ENCODE measurements around the gene SUCLG2.
"Not testable (repeated sequence)": the region's sequence is repeated elsewhere in the genome, so short reads cannot be mapped to it uniquely, and the experiment has no call there.

Gene SUCLG2

DNA sequence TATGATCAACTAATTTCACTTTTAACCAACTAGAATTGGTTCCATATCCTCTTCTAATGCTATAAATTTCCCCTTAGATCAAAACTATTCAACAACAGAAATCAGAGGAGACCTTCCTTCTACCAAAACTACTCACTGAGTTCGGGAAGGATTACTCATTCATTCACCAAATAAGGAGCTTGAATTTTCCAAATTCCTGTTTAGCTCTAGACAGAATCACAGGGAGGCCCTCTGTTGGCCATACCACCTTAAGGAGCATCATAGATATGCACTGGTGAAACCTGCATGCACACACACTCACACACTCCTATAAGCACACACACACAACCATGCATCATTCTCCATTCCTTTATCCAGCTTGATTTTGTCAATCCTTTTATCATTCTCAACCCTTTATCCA is 49.0 kb downstream of the SUCLG2 start:
- DNase-seq, result no peak

GRCh38 chr3:67602816-67603215 is 51.6 kb downstream of the SUCLG2 start:
- DNase-seq, result no peak

DNA sequence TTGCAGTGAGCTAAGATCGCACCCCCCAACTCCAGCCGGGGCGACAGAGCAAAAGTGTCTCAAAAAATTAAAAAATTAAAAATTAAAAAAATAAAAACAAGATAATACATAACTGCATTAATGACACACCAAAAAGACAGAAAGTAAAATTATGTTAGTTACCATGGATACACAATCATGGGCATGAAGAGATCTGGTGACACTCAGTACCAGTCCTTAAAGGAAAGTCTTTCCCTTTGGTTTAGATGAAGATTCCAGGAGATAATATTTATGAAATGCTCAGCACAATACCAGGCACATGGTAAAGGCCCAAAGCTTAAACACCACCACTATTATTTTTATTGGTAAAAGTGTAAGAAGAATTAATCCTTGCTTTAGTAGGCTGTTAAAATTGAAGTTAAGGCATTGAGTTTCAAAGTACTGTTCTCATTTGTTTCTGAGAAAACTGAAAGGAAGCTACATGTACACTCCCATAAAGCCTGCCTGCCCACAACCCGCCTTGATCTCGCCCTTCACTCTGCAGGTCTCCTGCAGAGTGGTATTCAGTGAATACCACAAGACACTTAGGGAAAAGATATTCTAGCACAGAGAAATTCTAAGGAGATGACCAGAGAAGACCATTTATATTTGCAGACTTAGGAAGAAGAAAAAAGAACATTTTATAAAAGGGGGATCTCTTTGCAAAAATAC is 52.3 kb downstream of the SUCLG2 start:
- DNase-seq, result no peak

DNA sequence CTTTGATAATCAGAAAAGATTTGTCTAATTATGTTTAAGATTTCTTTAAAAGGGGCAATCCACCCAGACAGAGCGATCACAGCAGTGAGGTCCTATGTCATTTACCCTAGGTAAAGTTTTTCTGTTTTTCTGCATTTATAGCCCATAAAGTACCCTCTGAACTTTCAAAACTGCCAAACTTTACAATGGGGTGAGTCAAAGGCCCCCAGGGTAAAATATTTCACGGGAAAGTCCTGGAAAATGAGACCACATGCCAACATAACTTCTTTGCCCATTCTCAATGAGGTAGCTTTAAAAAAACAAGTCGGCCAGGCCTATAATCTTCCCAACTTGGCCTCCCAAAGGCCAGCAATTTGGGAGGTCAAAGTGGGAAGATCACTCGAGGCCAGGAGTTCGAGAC is 53.0 kb downstream of the SUCLG2 start:
- no peak for DNase-seq

GRCh38 chr3:67599821-67600220 is 54.6 kb downstream of the SUCLG2 start:
- no peak for DNase-seq

GRCh38 chr3:67598814-67599556 is 55.4 kb downstream of the SUCLG2 start:
- DNase-seq, result no peak

DNA sequence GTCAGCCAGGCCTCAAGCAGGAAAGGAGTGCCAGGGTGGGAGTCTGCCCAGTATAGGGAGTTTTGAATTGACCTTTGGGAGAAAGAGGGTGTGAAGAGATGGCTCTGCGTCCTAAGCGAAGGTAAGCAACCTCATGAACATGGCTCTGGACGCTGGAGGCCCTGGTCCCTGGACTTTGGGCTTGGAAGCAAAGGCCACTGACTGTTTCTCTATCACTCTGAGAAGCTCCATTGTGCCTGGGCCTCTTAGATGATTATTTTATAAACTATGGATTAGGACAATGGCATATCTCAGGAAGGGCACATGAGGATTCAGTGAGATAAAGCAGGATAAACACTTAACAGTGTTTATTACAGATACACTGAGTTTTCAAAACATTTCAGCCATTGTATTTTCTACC is 59.0 kb downstream of the SUCLG2 start:
- no peak for DNase-seq

DNA sequence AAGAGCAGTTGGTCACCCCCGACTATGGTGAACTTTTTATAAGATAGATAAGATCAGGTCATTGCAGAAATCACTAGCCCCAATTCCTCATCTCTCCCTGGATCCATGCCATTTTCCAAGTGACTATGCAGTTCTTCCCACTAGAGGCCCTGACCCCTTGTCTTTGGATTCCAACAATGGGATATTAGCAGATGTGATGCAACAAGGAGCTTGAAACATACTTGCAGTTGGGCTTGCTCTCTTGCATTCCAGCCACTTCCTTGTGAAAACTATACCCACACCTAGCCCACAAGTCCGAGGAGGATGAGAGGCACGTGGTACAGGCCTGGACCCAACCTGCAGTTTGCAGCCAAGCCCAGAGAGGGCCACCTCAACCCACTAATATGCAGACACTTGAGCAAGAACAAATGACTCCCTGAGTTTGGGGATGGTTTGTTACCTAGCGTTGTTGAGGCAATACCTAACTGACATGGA is 60.6 kb downstream of the SUCLG2 start:
- no peak for DNase-seq

DNA sequence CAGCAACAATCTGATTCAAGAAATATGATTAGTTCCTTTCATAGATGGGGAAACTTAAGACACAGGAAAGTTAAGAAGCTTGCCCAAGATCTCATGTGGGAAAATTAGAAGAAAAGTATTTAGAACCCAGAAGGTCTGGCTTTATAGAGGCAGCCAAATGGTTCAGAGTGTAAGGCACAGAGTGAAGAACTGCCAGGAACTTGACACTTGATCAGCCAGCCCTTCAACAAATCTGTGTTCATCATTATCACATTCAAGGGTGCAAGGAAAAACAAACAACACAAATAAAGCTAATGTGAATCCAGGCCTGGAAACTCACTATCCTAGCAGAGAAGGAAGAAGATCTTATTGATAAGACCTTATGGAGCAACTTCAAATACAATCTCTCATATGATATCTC is 62.4 kb downstream of the SUCLG2 start:
- DNase-seq, result no peak

GRCh38 chr3:67587811-67588210 is 66.6 kb downstream of the SUCLG2 start:
- no peak for DNase-seq

DNA sequence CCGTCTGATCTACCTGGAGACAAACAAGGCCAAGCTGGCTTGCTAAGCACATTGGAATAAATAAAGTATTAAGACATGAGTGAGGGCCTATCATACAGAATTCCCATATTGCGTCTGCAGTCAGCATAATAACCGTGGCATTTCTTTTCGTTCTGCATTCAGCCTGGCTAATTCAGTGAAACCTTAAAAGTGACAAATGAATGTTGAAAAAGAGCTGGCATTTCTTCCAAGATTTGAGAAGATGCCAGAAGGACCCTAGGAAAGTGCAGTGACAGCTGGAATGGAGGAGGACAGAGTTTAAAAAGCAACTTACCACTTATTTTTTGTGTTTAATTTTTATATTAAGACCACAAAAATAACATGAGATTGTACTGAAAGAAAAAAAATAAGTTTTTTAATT is 67.1 kb downstream of the SUCLG2 start:
- no peak for DNase-seq

GRCh38 chr3:67584608-67585007 is 69.8 kb downstream of the SUCLG2 start:
- not testable (repeated sequence) for DNase-seq

DNA sequence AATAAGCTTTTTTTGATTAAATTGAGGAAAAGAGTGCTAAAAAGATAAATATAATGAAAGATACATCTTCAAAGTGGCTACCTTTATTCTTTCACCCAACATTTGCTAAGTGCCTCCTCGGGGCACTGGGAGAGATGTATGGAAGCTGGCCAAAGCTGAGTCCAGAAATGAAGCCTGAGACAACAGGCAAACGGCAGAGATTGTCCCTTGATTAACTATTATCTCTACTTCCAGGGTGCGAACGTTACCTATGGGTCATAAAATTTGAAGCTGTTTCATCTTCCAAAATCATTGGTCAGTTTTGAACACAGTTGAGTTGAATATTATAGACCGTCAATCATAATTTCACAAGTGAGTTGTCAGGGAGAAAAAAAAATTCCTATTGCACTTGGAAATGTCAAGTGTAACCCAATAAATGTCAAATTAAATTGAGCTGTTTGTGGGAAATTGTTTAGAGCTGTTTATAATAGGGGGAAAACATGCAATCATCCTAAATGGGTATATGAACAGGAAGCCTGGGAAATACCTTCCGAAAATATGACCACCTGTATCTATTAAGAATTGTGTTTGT is 73.9 kb downstream of the SUCLG2 start:
- DNase-seq, result no peak

DNA sequence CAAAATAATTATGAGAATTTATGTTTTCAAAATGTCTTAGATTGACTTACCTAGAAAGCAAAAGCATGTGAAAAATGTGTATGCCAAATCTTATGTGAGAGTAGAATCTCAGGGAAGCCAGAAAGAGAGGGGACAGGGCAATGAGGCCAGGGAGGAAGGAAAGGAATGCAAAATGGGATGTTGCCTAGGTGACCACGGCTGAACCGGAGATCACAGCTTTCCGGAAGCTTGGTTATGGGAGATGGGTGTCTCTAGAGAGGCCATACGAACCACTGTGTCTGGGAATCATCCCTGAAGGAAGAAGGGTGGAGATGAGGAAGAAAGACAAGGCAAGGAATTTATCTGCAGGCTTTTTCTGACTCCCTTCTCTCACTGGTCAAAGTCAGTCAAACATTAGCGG is 76.0 kb downstream of the SUCLG2 start:
- no peak for DNase-seq

GRCh38 chr3:67576441-67576840 is 78.0 kb downstream of the SUCLG2 start:
- DNase-seq, result no peak

GRCh38 chr3:67569324-67569723 is 85.1 kb downstream of the SUCLG2 start:
- no peak for DNase-seq

DNA sequence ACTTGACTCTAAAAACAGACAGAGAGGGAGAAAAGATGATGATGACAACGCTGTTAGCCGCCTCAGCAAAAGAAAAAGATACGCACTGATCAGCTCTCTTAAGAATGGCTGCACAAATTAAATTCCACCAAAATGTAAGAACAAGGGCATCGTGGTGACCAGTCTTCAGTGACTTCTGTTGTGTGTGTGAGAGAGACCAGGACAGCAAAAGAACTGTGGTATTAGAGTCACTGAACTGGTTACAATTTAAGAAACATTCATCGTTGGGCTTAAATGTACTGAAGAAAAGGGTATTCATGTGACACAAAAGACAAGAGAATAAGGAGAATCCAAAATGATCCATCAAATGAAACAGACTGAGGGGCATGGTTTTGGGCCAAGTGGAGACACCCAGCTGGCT is 86.5 kb downstream of the SUCLG2 start:
- DNase-seq, result no peak

DNA sequence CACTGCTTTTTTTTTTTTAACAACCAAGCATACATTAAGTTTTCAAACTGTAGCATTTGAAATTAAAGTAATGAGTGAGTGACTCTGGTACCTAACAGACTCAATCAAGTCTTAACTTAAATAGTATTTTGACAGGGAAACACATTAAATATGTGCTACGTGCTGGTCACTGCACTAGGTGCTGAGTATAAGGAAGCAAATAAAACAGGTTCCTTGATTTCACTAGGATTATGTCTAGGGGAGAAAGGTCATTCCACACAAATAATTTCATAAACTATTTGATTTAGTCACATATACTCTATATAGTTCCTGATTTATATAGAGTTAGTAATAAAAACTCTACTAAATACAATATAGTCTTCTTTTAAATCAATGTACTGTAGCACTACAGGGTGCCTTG is 89.4 kb downstream of the SUCLG2 start:
- DNase-seq, result no peak

DNA sequence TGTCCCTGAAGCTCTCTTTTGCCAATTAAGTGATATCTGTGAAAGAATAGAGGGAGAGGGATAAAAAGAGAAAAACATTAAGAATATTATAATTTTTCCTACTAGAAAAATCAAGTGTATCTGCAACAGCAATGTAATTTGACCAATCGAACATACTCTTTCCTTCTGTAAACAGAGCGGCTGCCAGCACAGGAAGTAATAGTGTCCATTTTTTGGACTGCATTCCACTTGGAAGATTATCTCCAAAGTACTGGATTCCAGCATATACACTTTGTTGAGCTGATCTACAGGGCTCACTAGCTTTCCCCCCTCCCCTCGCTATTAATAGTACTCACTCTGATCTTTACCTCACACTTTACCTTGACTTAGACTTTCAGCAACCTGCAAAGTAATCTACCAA is 90.4 kb downstream of the SUCLG2 start:
- DNase-seq, result no peak

DNA sequence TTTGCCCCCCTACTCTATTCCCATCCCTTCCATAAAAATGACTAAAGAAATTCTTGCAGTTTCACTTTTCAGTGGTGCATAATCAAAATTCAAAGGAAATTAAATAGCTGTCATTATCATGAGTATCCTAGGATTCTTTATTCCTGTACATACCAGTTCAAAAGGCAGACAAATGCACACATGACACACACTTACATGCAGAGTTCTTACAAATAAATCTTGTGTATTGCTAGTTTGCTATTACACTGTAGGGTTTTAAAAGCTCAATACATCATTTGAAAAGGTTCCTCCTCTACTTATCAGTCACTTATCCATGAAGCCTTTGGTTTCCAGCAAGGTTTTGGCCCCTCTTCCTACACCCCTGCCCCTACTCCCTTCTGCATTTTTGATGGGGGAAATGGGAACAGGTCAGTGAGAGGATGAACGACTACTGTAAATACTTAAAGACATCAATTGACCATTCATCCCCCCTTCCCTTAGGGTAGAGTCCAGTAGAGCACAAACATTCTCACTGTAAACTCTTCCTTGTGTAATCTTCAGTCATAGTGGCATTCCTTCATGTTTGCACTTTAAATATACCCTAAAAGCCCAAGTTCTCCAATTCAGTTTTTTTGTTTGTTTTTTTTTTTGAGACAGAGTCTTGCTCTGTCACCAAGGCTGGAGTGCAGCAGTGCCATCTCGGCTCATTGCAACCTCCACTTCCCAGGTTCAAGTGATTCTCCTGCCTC is 92.6 kb downstream of the SUCLG2 start:
- no peak for DNase-seq

DNA sequence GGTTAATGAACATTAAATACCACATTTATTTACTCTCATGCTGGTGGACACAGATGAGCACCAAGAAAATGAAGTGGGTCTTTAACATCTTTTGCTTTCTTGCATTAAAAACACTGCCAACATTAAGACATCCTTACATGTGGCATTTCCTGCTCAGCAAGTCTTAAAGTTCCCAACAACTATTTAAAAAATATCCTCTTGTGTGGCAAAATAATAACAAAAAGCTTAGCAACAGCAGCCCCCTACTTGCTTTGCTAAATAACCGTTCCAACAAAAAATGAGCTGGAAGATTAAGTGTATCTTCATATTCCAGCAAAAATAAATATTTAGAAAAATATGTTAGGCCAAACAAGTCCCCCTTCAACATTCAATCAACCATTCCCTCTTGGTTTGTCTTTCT is 93.1 kb downstream of the SUCLG2 start:
- no peak for DNase-seq

GRCh38 chr3:67559029-67559605 is 95.3 kb downstream of the SUCLG2 start:
- no peak for DNase-seq

DNA sequence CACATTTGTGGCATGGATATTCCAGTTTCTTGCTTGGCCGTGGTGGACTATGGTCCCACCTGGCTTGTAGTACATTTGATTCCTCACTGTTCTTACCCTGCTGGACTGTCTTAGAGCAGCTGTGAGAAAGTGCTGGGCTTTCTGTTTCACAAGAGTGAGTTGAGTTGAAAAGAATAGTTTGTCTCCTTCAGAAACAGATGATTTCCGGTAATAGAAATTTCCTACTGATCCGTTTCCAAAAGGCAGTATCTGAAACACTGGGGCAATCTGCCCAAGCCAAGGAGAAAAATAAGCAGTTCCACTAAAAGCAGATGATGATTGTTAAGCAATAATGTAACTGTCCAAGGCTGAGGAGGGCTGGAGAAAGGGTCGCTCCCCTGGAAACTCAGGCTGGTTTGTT is 96.0 kb downstream of the SUCLG2 start:
- no peak for DNase-seq
